ENCODE results near the gene MTMR12. TPM values are rescaled to one million over a fixed set of nuclear protein-coding genes. Genes with fewer than 3 reads are reported as not detected.

Gene MTMR12
- total RNA-seq, 1 experiment from 2014 or later, result 28.0 TPM

DNA sequence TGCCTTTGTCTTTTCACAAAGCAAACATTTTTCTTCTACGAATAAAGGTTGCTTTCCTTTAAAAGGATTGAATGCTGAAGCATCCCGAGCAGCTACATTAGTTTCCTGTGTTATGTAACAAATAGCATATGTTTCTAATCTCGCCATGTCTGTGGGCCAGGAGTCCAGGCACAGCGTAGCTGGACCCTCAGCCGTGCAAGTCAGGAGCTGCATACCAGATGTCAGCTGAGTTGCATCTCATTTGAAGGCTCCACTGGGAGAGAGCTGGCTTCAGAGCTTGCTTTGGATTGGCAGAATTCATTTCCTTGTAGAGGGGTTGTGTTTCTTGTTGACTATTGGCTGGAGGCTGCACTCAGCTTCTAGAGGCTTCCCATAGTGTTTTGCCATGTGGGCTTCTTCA is 122.6 kb downstream of the MTMR12 start:
- no peak for DNase-seq (ENCODE audit: low spot score)

DNA sequence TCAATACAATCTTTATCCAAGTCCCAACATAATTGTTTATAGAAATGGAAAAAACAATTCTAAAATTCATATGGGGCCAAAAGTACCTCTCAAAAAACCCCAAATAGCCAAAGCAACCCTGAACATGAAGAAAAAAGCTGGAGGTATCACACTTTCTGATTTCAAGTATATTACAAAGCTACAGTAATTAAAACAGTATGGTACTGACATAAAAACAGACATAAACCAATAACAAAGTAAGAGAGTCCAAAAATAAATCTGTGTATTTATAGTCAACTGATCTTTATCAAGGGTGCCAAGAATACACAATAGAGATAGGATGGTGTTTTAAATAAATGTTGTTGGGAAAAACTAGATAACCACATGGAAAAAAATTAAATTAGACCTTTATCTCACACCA is 125.1 kb downstream of the MTMR12 start:
- no peak for DNase-seq (ENCODE audit: low spot score)

DNA sequence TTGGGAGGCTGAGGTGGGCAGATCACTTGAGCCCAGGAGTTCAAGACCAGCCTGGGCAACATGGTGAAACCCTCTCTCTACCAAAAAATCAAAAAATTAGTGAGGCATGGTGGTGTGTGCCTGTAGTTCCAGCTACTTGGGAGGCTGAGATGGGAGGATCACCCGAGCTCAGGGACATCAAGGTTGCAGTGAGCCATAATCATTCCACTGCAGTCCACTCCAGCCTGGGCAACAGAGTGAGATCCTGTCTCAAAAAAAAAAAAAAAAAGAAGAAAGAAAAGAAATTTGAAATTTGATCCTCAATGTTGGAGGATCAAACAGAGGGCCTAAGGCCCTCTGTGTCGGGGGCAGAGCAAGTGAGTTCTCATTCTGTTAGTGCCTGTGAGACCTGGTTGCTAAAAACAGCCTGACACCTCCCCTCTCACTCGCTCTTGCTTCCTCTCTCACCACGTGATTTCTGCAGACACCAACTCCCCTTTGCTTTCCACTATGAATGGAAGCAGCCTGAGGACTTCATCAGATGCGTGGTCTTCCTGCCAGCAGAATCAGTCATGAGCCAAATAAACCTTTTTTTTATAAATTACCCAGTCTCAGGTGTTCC is 130.2 kb downstream of the MTMR12 start:
- DNase-seq (ENCODE audit: low spot score), result no peak

Other genes starting within 250 kb of the MTMR12 start
- 68.9 and 80.1 TPM in 2 replicates for gene GOLPH3, start 138.6 kb downstream of the MTMR12 start, total RNA-seq (2014; rRNA removed; shearing (Covaris generic))
- 86.8 and 104 TPM in 2 replicates for gene ZFR, start 131.8 kb upstream of the MTMR12 start, total RNA-seq (2014; rRNA removed; shearing (Covaris generic))

Measured in A172 (cell line).